ENCODE results near the gene PQBP1. TPM values are rescaled to one million over a fixed set of nuclear protein-coding genes. Genes with fewer than 3 reads are reported as not detected.

Gene PQBP1
- total and polyA plus RNA-seq, 2 of the 13 experiments (the other 11 are each of a cell fraction or from before 2014, with no cell fraction given): 58.1 to 80.9 TPM

DNA sequence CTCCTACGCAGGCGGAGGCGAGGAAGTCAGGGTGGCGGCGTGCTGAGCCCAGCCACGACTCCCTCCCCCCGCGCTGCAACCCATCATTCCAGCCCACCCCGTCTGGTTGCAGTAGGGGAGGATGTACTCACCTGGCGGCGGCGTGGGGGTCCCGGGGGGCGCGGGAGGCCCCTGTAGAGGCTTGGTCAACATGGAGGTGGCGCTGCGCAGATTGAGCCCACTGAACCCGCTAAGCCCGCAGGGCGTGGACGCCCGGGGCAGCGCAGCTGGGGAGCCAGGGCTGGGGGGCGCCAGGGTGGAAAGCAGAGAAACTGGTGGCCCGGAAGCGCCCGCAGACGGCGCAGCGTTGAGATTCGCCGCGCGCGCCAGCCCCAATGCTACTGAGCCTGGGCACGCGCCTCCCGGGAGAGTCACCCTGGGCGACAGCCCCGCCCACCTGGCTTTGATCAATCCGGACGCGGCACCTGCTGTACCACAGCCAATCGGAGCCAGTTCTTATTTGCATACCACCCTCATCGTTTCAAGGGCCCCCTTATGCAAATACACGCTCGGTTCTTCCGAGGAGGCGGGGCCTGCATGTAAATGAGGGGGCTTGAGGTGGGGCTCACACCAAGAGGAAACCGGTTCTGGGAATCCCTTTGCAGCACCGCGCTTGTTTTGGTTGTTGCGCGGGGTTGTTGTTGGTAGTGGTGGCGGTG is 21.1 kb downstream of the PQBP1 start, which contains the start of gene PIM2 (continued):
- TF ChIP-seq SNAPC4 (CRISPR knock-in tag; IDR thresholded peaks at IDR 0.05) (peak; percentile 86), RAD51 (IDR thresholded peaks at IDR 0.05; ENCODE audit: borderline replicate concordance) (peak; percentile 8; the same call in 1 of the 2 replicates), ZNF274 (CRISPR knock-in tag; IDR thresholded peaks at IDR 0.05) (0 out of 2 replicates have a peak, but pooled peaks have one; percentile 31), DR1 (CRISPR knock-in tag; IDR thresholded peaks at IDR 0.05) (peak; percentile 94), TARDBP (CRISPR knock-in tag; IDR thresholded peaks at IDR 0.05) (0 out of 2 replicates have a peak, but pooled peaks have one; percentile 54), FOXP1 (IDR thresholded peaks at IDR 0.05) (no peak), FOXP1 (CRISPR knock-in tag; IDR thresholded peaks at IDR 0.05) (0 out of 2 replicates have a peak, but pooled peaks have one; percentile 14), ZNF639 (CRISPR knock-in tag; conservative IDR thresholded peaks at IDR 0.05) (no peak), SAP130 (CRISPR knock-in tag; IDR thresholded peaks at IDR 0.05; ENCODE audit: low read depth) (peak; percentile 79), TAF1 (CRISPR knock-in tag; IDR thresholded peaks at IDR 0.05) (peak; percentile 89), ZNF784 (CRISPR knock-in tag; IDR thresholded peaks at IDR 0.05; ENCODE audit: borderline replicate concordance) (0 out of 2 replicates have a peak, but pooled peaks have one; percentile 25), ZNF720 (CRISPR knock-in tag; IDR thresholded peaks at IDR 0.05) (no peak), ZNF329 (CRISPR knock-in tag; IDR thresholded peaks at IDR 0.05; ENCODE audit: low read depth) (0 out of 2 replicates have a peak, but pooled peaks have one; percentile 39)
- TF ChIP-seq, protein P1, sequence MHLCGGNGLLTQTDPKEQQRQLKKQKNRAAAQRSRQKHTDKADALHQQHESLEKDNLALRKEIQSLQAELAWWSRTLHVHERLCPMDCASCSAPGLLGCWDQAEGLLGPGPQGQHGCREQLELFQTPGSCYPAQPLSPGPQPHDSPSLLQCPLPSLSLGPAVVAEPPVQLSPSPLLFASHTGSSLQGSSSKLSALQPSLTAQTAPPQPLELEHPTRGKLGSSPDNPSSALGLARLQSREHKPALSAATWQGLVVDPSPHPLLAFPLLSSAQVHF (CRISPR knock-in tag; IDR thresholded peaks at IDR 0.05): no peak
- TF ChIP-seq, protein P2, sequence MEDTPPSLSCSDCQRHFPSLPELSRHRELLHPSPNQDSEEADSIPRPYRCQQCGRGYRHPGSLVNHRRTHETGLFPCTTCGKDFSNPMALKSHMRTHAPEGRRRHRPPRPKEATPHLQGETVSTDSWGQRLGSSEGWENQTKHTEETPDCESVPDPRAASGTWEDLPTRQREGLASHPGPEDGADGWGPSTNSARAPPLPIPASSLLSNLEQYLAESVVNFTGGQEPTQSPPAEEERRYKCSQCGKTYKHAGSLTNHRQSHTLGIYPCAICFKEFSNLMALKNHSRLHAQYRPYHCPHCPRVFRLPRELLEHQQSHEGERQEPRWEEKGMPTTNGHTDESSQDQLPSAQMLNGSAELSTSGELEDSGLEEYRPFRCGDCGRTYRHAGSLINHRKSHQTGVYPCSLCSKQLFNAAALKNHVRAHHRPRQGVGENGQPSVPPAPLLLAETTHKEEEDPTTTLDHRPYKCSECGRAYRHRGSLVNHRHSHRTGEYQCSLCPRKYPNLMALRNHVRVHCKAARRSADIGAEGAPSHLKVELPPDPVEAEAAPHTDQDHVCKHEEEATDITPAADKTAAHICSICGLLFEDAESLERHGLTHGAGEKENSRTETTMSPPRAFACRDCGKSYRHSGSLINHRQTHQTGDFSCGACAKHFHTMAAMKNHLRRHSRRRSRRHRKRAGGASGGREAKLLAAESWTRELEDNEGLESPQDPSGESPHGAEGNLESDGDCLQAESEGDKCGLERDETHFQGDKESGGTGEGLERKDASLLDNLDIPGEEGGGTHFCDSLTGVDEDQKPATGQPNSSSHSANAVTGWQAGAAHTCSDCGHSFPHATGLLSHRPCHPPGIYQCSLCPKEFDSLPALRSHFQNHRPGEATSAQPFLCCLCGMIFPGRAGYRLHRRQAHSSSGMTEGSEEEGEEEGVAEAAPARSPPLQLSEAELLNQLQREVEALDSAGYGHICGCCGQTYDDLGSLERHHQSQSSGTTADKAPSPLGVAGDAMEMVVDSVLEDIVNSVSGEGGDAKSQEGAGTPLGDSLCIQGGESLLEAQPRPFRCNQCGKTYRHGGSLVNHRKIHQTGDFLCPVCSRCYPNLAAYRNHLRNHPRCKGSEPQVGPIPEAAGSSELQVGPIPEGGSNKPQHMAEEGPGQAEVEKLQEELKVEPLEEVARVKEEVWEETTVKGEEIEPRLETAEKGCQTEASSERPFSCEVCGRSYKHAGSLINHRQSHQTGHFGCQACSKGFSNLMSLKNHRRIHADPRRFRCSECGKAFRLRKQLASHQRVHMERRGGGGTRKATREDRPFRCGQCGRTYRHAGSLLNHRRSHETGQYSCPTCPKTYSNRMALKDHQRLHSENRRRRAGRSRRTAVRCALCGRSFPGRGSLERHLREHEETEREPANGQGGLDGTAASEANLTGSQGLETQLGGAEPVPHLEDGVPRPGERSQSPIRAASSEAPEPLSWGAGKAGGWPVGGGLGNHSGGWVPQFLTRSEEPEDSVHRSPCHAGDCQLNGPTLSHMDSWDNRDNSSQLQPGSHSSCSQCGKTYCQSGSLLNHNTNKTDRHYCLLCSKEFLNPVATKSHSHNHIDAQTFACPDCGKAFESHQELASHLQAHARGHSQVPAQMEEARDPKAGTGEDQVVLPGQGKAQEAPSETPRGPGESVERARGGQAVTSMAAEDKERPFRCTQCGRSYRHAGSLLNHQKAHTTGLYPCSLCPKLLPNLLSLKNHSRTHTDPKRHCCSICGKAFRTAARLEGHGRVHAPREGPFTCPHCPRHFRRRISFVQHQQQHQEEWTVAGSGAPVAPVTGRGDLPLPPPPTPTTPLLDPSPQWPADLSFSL (CRISPR knock-in tag; IDR thresholded peaks at IDR 0.05): no peak
